ENCODE results near the gene SLC25A45.

SLC25A45 gene

GRCh38 chr11:65327021-65327420 lies 55.4 kb downstream of the SLC25A45 start:
- TF ChIP-seq CTCF (IDR thresholded peaks at IDR 0.05): no peak

GRCh38 chr11:65325435-65325834 lies 57.0 kb downstream of the SLC25A45 start:
- Histone ChIP-seq H3K4me1 (no peaks in the 10 kb centered on the region), H3K36me3 (ENCODE audit: control insufficient read depth, insufficient read depth, low read length) (no peaks in the 10 kb centered on the region), H3K27ac (no peak overlapping the region), H3K4me2 (ENCODE audit: low read length) (no peak overlapping the region), H3K4me3 (ENCODE audit: low read depth, low read length) (no peak overlapping the region), H3K9me3 (ENCODE audit: control insufficient read depth, low read length) (no peaks in the 10 kb centered on the region), H2AFZ (no peak overlapping the region), H3K27me3 (ENCODE audit: control insufficient read depth, insufficient read depth, low read length) (no peaks in the 10 kb centered on the region), H3K9ac (no peak overlapping the region), H3K79me2 (no peaks in the 10 kb centered on the region)
- no peak for TF ChIP-seq CTCF (IDR thresholded peaks at IDR 0.05)

More at GRCh38 chr11:65327021-65327420, 55.4 kb downstream of the SLC25A45 start:
- no peak overlapping the region for H3K4me2 ChIP-seq (ENCODE audit: low read length)
- H3K79me2 ChIP-seq: no peaks in the 10 kb centered on the region
- H3K9ac ChIP-seq: no peak overlapping the region
- no peaks in the 10 kb centered on the region for H3K36me3 ChIP-seq (ENCODE audit: control insufficient read depth, insufficient read depth, low read length)
- H3K27ac ChIP-seq: no peak overlapping the region
- H2AFZ ChIP-seq: no peak overlapping the region
- H3K4me3 ChIP-seq (ENCODE audit: low read depth, low read length): no peak overlapping the region
- no peaks in the 10 kb centered on the region for H3K27me3 ChIP-seq (ENCODE audit: control insufficient read depth, insufficient read depth, low read length)
- no peaks in the 10 kb centered on the region for H3K4me1 ChIP-seq
- no peaks in the 10 kb centered on the region for H3K9me3 ChIP-seq (ENCODE audit: control insufficient read depth, low read length)
